ENCODE results near the gene TLCD2.

TLCD2 gene

GRCh38 chr17:1727876-1728630 lies 17.9 kb upstream of the TLCD2 start:
- no peak for DNase-seq
- Histone ChIP-seq H4K20me1 (ENCODE audit: insufficient read depth, low read length) (no peaks in the 10 kb centered on the region), H3K27ac (ENCODE audit: low read length) (no peak overlapping the region), H3K36me3 (replicated peaks; ENCODE audit: insufficient read depth, low read length) (no peaks in the 10 kb centered on the region), H3K9me2 (replicated peaks; ENCODE audit: insufficient read depth, low read length) (no peaks in the 10 kb centered on the region), H3K4me3 (ENCODE audit: low read length) (no peak overlapping the region), H3K9ac (ENCODE audit: low read length) (no peak overlapping the region), H3K79me2 (ENCODE audit: low read length) (peaks cover 20% of the 10 kb centered on the region), H2AFZ (ENCODE audit: low read length) (no peak overlapping the region), H3K27me3 (replicated peaks; ENCODE audit: insufficient read depth, low read length) (no peaks in the 10 kb centered on the region), H3F3A (ENCODE audit: insufficient read depth, low read length) (peaks cover 5% of the 10 kb centered on the region; the same call in 1 of the 2 replicates), H3K4me1 (ENCODE audit: low read length) (peaks cover 13% of the 10 kb centered on the region), H3K9me3 (replicated peaks; ENCODE audit: insufficient read depth, low read length) (no peaks in the 10 kb centered on the region), H3K4me2 (ENCODE audit: low read depth, low read length) (no peak overlapping the region)
- TF ChIP-seq EZH2 (optimal IDR thresholded peaks at IDR 0.05; ENCODE audit: low read depth, low read length), result no peak
- TF ChIP-seq, protein P1, sequence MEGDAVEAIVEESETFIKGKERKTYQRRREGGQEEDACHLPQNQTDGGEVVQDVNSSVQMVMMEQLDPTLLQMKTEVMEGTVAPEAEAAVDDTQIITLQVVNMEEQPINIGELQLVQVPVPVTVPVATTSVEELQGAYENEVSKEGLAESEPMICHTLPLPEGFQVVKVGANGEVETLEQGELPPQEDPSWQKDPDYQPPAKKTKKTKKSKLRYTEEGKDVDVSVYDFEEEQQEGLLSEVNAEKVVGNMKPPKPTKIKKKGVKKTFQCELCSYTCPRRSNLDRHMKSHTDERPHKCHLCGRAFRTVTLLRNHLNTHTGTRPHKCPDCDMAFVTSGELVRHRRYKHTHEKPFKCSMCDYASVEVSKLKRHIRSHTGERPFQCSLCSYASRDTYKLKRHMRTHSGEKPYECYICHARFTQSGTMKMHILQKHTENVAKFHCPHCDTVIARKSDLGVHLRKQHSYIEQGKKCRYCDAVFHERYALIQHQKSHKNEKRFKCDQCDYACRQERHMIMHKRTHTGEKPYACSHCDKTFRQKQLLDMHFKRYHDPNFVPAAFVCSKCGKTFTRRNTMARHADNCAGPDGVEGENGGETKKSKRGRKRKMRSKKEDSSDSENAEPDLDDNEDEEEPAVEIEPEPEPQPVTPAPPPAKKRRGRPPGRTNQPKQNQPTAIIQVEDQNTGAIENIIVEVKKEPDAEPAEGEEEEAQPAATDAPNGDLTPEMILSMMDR (IDR thresholded peaks at IDR 0.05; ENCODE audit: low read length), result no peak
- no peak for TF ChIP-seq EZH2phosphoT487 (IDR thresholded peaks at IDR 0.05; ENCODE audit: low read length)

DNA sequence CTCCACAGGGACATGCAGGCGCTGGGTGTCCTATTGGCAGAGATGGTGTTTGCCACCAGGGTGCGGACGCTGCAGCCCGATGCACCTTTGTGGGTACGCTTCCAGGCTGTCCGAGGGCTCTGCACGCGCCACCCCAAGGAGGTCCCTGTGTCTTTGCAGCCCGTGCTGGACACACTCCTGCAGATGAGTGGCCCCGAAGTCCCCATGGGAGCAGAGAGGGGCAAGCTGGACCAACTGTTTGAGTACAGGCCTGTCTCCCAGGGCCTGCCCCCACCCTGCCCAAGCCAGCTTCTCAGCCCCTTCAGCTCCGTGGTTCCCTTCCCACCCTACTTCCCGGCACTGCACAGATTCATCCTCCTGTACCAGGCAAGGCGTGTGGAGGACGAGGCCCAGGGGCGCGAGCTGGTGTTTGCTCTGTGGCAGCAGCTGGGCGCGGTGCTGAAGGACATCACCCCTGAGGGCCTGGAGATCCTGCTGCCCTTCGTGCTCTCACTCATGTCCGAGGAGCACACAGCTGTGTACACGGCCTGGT lies 17.1 kb upstream of the TLCD2 start:
- no peak overlapping the region for H3K4me2 ChIP-seq (ENCODE audit: low read depth, low read length)
- no peaks in the 10 kb centered on the region for H3K36me3 ChIP-seq (replicated peaks; ENCODE audit: insufficient read depth, low read length)
- no peak overlapping the region for H3K4me3 ChIP-seq (ENCODE audit: low read length)
- TF ChIP-seq, protein P1 (IDR thresholded peaks at IDR 0.05; ENCODE audit: low read length), result no peak
- TF ChIP-seq EZH2phosphoT487 (IDR thresholded peaks at IDR 0.05; ENCODE audit: low read length), result no peak
- TF ChIP-seq EZH2 (optimal IDR thresholded peaks at IDR 0.05; ENCODE audit: low read depth, low read length), result no peak
- no peaks in the 10 kb centered on the region for H3K9me3 ChIP-seq (replicated peaks; ENCODE audit: insufficient read depth, low read length)
- peaks cover 20% of the 10 kb centered on the region for H3K79me2 ChIP-seq (ENCODE audit: low read length)
- no peaks in the 10 kb centered on the region for H4K20me1 ChIP-seq (ENCODE audit: insufficient read depth, low read length)
- peaks cover 17% of the 10 kb centered on the region for H3K4me1 ChIP-seq (ENCODE audit: low read length)
- no peak for DNase-seq
- no peak overlapping the region for H3K9ac ChIP-seq (ENCODE audit: low read length)
- H3K27ac ChIP-seq (ENCODE audit: low read length), result no peak overlapping the region
- no peaks in the 10 kb centered on the region for H3K27me3 ChIP-seq (replicated peaks; ENCODE audit: insufficient read depth, low read length)
- H2AFZ ChIP-seq (ENCODE audit: low read length), result no peak overlapping the region
- H3K9me2 ChIP-seq (replicated peaks; ENCODE audit: insufficient read depth, low read length), result no peaks in the 10 kb centered on the region
- H3F3A ChIP-seq (ENCODE audit: insufficient read depth, low read length), result peaks cover 5% of the 10 kb centered on the region; the same call in 1 of the 2 replicates

DNA sequence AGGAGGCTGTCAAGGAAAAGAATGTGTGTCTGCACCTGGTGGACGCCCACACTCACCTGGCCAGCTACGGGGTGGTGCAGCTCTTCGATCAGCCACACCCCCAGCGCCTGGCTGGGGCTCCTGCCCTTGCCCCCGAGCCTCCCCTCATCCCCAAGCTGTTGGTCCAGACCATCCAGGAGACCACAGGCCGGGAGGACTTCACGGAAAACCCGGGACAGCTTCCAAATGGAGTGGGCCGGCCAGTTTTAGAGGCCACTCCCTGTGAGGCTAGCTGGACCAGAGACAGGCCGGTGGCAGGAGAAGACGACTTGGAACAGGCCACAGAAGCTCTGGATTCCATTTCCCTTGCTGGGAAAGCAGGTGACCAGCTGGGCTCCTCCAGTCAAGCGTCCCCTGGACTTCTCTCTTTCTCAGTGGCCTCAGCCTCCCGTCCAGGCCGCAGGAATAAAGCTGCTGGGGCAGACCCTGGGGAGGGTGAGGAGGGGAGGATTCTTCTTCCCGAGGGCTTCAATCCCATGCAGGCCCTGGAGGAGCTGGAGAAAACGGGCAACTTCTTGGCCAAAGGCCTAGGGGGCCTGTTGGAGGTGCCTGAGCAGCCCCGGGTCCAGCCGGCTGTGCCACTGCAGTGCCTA lies 16.6 kb upstream of the TLCD2 start:
- no peak for TF ChIP-seq EZH2phosphoT487 (IDR thresholded peaks at IDR 0.05; ENCODE audit: low read length)
- TF ChIP-seq, protein P1 (IDR thresholded peaks at IDR 0.05; ENCODE audit: low read length), result no peak
- no peak for TF ChIP-seq EZH2 (optimal IDR thresholded peaks at IDR 0.05; ENCODE audit: low read depth, low read length)
- Histone ChIP-seq H3K9ac (ENCODE audit: low read length) (no peak overlapping the region), H3K4me2 (ENCODE audit: low read depth, low read length) (no peak overlapping the region), H3K4me3 (ENCODE audit: low read length) (no peak overlapping the region), H3K79me2 (ENCODE audit: low read length) (peaks cover 20% of the 10 kb centered on the region), H3K27ac (ENCODE audit: low read length) (no peak overlapping the region), H4K20me1 (ENCODE audit: insufficient read depth, low read length) (no peaks in the 10 kb centered on the region), H2AFZ (ENCODE audit: low read length) (no peak overlapping the region), H3K36me3 (replicated peaks; ENCODE audit: insufficient read depth, low read length) (no peaks in the 10 kb centered on the region), H3K9me3 (replicated peaks; ENCODE audit: insufficient read depth, low read length) (no peaks in the 10 kb centered on the region), H3F3A (ENCODE audit: insufficient read depth, low read length) (peaks cover 5% of the 10 kb centered on the region; the same call in 1 of the 2 replicates), H3K27me3 (replicated peaks; ENCODE audit: insufficient read depth, low read length) (no peaks in the 10 kb centered on the region), H3K4me1 (ENCODE audit: low read length) (peaks cover 17% of the 10 kb centered on the region), H3K9me2 (replicated peaks; ENCODE audit: insufficient read depth, low read length) (no peaks in the 10 kb centered on the region)
- no peak for DNase-seq

All from MM.1S (cell line).